HG03039 (cell line): ENCODE data around the gene WDR18.

Experiments
- ATAC-seq: cut with Tn5 transposase; IDR thresholded peaks from one replicate; pipeline ENCODE4 v1.9.1; 2021; ENCODE audit warnings: mild to moderate bottlenecking, moderate library complexity; ENCODE audit not compliant: unreplicated experiment

WDR18 gene

GRCh38 chr19:1041272-1041834 is 57.2 kb downstream of the WDR18 start:
- no peak for ATAC-seq

DNA sequence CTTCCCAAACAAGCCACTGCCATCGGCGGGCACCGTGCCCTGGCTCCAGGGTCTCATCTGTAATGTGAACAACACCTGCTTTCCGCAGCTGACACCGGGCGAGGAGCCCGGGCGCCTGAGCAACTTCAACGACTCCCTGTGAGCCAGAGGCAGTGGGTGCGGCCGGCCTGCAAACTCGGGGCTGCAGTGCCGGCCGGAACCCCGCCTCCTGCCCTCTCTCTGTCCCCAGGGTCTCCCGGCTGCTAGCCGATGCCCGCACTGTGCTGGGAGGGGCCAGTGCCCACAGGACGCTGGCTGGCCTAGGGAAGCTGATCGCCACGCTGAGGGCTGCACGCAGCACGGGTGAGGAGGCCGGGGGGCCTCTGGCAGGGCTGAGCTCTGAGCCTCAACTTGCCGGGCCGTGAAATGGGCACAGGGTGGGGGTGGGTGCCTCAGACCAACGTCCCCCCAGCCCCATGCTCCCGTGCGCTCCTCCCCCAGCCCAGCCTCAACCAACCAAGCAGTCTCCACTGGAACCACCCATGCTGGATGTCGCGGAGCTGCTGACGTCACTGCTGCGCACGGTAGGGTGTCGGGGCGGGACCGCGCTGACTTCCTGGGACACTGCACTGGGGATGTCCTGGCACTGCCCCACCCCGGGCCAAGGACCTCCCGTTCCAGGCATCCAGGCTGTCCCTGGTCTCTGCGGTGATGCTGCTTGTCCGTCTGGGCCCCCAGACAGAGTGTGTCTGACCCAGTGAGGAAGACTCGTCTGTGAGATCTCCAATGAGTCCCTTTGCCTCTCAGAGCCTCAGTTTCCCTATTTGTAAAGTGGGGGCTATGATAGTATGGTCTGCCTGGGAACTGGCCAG is 57.9 kb downstream of the WDR18 start:
- ATAC-seq, result no peak

GRCh38 chr19:1042689-1043511 is 58.8 kb downstream of the WDR18 start:
- ATAC-seq, result no peak
